AG09319 (cell line): ENCODE results near the gene MAGEA6.
"Not testable (repeated sequence)": the region's sequence is repeated elsewhere in the genome, so short reads cannot be mapped to it uniquely, and the experiment has no call there.

Experiments used
- DNase-seq: peaks from one replicate; pipeline ENCODE4 v3.0.0-alpha.2; 2010; ENCODE audit warnings: low read depth; ENCODE audit errors: extremely low read depth
- CTCF ChIP-seq: IDR thresholded peaks from 2 replicates; pipeline ENCODE4 v1.5.1; 2011; ENCODE audit warnings: low read depth, mild to moderate bottlenecking, inconsistent platforms, low read length, moderate library complexity

The MAGEA6 gene

DNA sequence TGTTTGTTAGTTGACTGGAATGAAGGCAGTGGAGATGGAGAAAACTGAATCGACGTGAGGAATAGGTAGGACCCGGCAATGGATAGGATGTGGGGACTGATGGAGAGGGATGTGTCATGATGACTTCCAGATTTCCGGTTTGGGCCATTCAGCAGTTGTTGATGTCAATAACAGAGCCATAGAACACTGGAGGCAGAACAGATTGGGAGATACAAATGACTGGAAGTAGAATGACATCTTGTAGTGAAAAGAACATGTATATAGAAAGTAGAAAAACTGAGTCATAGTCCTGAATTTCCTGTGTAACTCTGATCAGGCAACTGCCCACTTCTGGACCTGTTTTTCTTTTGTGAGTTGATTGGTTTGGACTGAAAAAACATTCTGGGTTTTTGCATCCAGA is 36.5 kb upstream of the MAGEA6 start:
- no peak for DNase-seq
- no peak for TF ChIP-seq CTCF

DNA sequence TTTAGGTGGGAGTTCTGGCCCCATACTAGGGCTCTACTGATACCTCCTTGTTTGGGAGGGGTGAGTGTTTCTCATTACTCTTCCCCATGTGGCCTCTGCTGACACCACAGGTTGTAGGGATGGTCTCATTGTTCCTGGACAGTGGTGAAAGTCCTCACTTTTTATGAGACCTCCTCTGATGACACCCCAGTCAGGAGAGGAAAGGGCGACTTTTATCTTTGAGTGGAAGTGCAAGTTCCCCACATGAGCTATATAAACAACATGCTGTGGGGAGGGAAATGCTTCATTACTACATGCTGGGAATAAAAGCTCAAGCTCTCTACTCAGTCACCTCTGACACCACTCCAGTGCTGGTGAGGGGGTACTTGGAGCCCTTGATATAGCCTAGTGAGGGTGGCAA is 29.5 kb upstream of the MAGEA6 start:
- no peak for DNase-seq

GRCh38 chrX:152787062-152787461 is 17.6 kb upstream of the MAGEA6 start:
- not testable (repeated sequence) for DNase-seq

More for the DNA sequence above, 29.5 kb upstream of the MAGEA6 start:
- TF ChIP-seq CTCF: no peak

DNA sequence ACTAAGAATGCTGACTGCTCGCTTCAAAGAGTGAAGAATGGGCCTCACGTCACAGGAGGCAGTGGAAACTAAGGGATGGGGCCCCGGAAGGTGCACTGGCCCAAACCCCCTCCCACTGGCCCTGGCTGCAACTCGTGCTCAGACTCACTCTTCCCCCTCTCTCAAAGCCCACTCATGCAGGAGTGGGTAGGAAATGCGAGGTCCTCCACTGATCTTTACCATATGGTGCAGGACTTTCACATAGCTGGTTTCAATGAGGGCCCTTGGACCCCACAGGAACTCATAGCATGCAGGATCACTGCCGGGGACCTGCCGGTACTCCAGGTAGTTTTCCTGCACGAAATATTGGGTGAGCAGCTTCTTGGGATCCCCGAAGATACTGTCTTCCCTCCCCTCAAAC is 2.9 kb downstream of the MAGEA6 start:
- DNase-seq: not testable (repeated sequence)

DNA sequence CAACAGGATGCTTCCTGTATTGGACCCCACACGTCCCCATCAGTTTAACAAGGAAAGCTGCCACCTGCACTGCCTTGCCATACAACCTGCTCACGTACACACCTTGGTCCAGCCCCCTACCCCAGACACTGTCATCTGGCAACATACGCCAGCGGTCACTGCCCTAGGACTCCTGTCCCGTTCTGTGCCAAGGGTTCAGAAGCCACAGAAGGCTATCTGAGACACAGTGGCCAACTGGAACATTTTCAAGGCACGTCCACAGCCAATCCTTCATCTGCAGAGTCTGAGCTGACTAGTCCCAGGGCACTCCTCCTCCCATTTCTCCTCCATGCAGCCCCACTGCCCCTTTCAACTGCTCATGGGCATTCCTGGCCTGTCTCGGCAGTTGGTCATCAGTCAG is 7.9 kb downstream of the MAGEA6 start:
- DNase-seq: not testable (repeated sequence)

- DNase-seq: not testable (repeated sequence)
Measured at GRCh38 chrX:152759544-152759943, 9.9 kb downstream of the MAGEA6 start.

DNA sequence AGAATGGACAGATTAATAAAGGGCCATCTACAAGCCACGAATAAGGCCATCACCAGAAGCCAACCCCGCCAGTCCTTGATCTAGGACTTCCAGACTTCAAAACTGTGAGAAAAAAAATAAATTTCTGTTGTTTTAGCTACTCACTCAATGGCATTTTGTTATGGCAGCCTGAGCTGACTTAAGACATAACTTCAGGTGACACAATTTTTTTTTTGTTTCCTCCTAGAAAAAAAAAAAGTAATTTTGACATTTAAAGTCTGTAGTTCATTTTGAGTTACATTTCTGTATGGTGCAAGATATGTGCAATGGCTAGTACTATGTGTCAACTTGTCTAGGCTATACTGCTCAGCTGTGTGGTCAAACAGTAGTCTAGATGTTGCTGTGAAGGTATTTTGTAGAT is 10.6 kb downstream of the MAGEA6 start, which contains the start of gene CSAG3:
Gene CSAG3 (plus strand): TSS at position 301 of the 400 bp plus-strand sequence.
- DNase-seq: not testable (repeated sequence)

GRCh38 chrX:152754871-152755270 is 14.6 kb downstream of the MAGEA6 start:
- not testable (repeated sequence) for DNase-seq

DNA sequence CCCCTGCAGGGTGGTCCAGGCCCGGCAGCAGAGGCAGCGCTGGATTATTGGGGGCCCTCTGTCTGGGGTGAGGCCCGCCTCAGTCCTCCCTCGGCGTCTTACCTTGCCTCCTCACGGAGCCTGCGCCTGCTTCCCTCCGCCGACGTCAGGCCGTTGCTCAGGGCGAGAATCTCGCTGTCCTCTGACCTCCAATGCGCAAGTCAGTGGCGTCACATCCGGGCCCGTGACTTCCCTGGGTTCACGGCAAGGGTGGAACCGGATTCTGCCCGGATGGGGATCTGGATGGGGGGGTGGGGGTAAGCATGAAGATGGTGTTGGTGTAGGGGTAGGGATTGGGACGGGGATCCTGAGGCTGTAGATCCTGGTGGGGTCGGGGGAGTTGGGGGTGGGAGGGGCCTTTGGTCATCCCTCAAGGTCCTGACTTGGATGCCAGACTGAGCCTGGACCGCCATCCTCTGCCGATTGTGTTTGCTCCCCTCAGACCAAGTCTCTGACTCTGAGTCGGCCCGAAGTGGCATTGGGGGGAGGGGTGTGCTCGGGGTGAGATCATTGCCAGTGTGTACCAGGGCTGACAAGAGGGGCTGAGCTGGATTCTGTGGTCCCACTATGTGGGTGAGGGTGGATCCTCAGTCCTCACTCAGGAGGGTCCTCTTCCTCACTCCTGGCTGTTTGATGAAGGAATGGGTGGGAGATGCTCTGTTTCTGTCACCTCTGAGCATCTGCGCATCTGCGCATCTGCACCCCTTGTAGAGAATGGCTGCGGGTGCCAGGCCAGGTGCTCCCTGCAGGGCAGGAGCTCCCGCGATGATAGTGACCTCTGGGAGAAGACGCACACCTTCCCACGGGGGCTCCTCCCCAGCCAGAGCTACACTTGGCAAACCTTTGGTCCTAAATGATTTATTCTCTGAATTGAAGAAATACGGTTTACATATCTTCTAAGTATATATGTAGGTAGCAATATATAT is 15.5 kb downstream of the MAGEA6 start, which contains the start of gene MAGEA2:
Gene MAGEA2 (minus strand): TSS at position 157 of the 965 bp plus-strand sequence. CDS start 2,479 bp downstream, outside the sequence.
- not testable (repeated sequence) for DNase-seq

GRCh38 chrX:152738560-152738959 is 30.9 kb downstream of the MAGEA6 start:
- TF ChIP-seq CTCF: no peak
- no peak for DNase-seq

- DNase-seq: not testable (repeated sequence)
Measured at GRCh38 chrX:152736528-152736927, 33.0 kb downstream of the MAGEA6 start.
